HL-60/S4 (cell line): ENCODE data around the gene NEU4.

ENCODE experiments used
- in situ Hi-C: fragments of 300-500 bp; cut with MboI; formaldehyde crosslinking; loops from 2 replicates; pipeline ENCODE4 v1.14.3; 2022; ENCODE audit warnings: low sequenced_read_pairs

The NEU4 gene

GRCh38 chr2:241860184-241861078 is 51.4 kb downstream of the NEU4 start:
- in situ Hi-C loops = no loop called here

DNA sequence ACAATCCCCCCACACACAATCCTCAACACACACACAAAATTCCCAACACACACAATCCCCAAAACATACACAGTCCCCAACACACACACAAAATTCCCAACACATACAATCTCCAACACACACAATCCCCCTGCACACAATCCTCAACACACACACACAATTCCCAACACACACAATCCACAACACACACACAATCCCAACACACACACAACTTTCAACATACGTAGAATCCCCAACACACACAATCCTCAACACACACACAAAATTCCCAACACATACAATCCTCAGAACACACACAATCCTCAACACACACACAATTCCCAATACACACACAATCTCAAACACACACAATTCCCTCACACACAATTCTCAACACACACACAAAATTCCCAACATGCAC is 52.3 kb downstream of the NEU4 start:
- in situ Hi-C loops = no loop called here

- in situ Hi-C loops = no loop called here
Observed at GRCh38 chr2:241862093-241862492, 53.1 kb downstream of the NEU4 start.

- in situ Hi-C loops = no loop called here
Observed at GRCh38 chr2:241862775-241863535, 54.0 kb downstream of the NEU4 start.

GRCh38 chr2:241863536-241863954 is 54.6 kb downstream of the NEU4 start:
- in situ Hi-C loops = no loop called here

GRCh38 chr2:241864168-241864849 is 55.3 kb downstream of the NEU4 start:
- in situ Hi-C loops = no loop called here

GRCh38 chr2:241864850-241865213 is 55.8 kb downstream of the NEU4 start:
- in situ Hi-C loops = no loop called here

DNA sequence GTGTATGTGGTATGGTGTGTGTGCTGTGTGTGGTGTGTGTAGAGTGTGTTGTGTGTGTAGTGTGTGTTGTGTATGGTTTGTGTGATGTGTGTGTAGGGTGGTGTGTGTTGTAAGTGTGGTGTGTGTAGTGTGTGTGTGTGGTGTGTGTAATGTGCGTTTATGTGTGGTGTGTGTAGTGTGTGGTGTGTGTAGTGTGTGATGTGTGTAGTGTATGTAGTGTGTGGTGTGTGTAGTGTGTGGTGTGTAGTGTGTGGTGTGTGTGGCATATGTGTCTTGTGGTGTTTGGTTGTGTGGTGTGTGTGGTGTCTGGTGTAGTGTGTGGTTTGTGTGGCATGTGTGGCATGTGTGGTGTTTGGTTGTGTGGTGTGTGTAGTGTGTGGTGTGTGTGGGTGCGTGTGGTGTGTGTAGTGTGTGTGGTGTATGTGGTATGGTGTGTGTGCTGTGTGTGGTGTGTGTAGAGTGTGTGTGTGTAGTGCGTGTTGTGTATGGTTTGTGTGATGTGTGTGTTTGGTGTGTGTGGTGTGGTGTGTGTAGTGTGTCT is 56.5 kb downstream of the NEU4 start:
- in situ Hi-C loops = no loop called here

DNA sequence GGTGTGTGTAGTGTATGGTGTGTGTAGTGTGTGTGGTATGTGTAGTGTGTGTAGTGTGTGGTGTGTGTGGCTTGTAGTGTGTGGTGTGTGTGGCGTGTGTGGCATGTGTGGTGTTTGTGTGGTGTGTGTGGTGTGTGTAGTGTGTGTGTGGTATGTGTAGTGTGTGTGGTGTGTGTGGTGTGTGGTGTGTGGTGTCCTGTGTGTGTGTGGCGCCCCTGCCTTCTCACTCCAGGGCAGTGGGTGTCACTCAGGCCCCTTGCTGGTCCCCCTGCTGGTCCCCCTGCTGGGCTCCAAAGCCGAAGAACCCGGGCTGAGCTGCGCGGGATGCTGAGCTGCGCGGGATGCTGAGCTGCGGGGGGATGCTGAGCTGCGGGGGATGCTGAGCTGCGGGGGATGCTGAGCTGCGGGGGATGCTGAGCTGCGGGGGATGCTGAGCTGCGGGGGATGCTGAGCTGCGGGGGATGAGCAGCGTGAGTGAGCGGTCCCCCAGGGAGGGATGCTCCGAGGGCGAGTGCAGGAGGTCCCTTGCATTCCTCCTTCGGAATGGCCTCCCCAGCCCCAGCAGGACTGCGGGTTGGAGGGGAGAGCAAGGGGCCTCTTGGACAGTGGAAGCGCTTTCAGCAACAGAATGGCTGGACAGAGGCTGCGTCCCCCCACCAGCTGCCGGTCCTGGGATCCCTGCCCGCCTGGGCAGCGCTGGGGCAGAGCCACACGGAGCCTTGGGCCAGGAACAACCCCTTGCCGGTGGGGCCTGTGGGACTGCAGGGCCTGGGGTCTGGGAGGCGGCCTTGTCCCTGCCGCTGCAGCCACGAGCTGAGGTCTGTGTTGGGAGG is 57.2 kb downstream of the NEU4 start:
- in situ Hi-C loops = no loop called here
